HG02588 (cell line): Measurements from ENCODE around the gene PNLIPRP1.

Source experiments
- ATAC-seq: cut with Tn5 transposase; IDR thresholded peaks from one replicate; pipeline ENCODE4 v1.9.1; 2021; ENCODE audit warnings: mild to moderate bottlenecking, moderate library complexity; ENCODE audit not compliant: unreplicated experiment

The PNLIPRP1 gene

GRCh38 chr10:116598329-116598728, 7.6 kb downstream of the PNLIPRP1 start:
- no peak for ATAC-seq

GRCh38 chr10:116599991-116600390, 9.2 kb downstream of the PNLIPRP1 start:
- ATAC-seq, result no peak

- no peak for ATAC-seq
Observed at GRCh38 chr10:116602648-116603400, 12.1 kb downstream of the PNLIPRP1 start.

- no peak for ATAC-seq
Observed at GRCh38 chr10:116606061-116606483, 15.3 kb downstream of the PNLIPRP1 start.

GRCh38 chr10:116607336-116607735, 16.6 kb downstream of the PNLIPRP1 start:
- ATAC-seq, result no peak

- ATAC-seq, result no peak
Observed at GRCh38 chr10:116608686-116609594, 18.2 kb downstream of the PNLIPRP1 start.

- ATAC-seq, result no peak
Observed at GRCh38 chr10:116610443-116611152, 19.8 kb downstream of the PNLIPRP1 start.

GRCh38 chr10:116611153-116611545, 20.4 kb downstream of the PNLIPRP1 start:
- no peak for ATAC-seq

GRCh38 chr10:116612107-116612769, 21.5 kb downstream of the PNLIPRP1 start:
- no peak for ATAC-seq

GRCh38 chr10:116613471-116613870, 22.7 kb downstream of the PNLIPRP1 start:
- ATAC-seq, result no peak

- ATAC-seq, result no peak
Observed at GRCh38 chr10:116614796-116615195, 24.0 kb downstream of the PNLIPRP1 start.

- no peak for ATAC-seq
Observed at GRCh38 chr10:116615199-116615776, 24.5 kb downstream of the PNLIPRP1 start.

- ATAC-seq, result no peak
Observed at GRCh38 chr10:116620423-116621400, 30.0 kb downstream of the PNLIPRP1 start, which contains the start of gene PNLIPRP2. PNLIPRP2 (plus strand) TSS chr10:116620953.

GRCh38 chr10:116621476-116621875, 30.7 kb downstream of the PNLIPRP1 start:
- no peak for ATAC-seq

GRCh38 chr10:116621934-116622655, 31.3 kb downstream of the PNLIPRP1 start:
- no peak for ATAC-seq

GRCh38 chr10:116625845-116626244, 35.1 kb downstream of the PNLIPRP1 start:
- ATAC-seq, result no peak

- ATAC-seq, result no peak
Observed at GRCh38 chr10:116626815-116627214, 36.1 kb downstream of the PNLIPRP1 start.

- ATAC-seq, result no peak
Observed at GRCh38 chr10:116627386-116627933, 36.7 kb downstream of the PNLIPRP1 start.
